Smooth muscle cell (in vitro differentiated cells): ENCODE data around the gene CXCL14. TPM values are rescaled to one million over a fixed set of nuclear protein-coding genes. Genes with fewer than 3 reads are reported as not detected.

ENCODE experiments used
- DNase-seq: peaks from one replicate; lab custom pipeline; 2025; ENCODE audit not compliant: unreplicated experiment; lab: John Stamatoyannopoulos, UW
- H2AFZ ChIP-seq: fragments of 200-600 bp; sonication (generic); 2 replicates; pipeline ENCODE4 v1.6.0; 2016; ENCODE audit warnings: antibody characterized with exemption, low read depth, mild to moderate bottlenecking
- H3F3A ChIP-seq: fragments of 200-600 bp; sonication (generic); 2 replicates; pipeline ENCODE4 v1.6.0; 2017; ENCODE audit warnings: antibody characterized with exemption, low read depth
- H3K27ac ChIP-seq: fragments of 200-600 bp; sonication (generic); 2 replicates; pipeline ENCODE4 v1.5.1; 2016; ENCODE audit warnings: low read depth, mild to moderate bottlenecking
- H3K27me3 ChIP-seq: fragments of 200-600 bp; sonication (generic); 2 replicates; pipeline ENCODE4 v1.6.1; 2016; ENCODE audit warnings: low read depth, mild to moderate bottlenecking
- H3K36me3 ChIP-seq: fragments of 200-600 bp; sonication (generic); 2 replicates; pipeline ENCODE4 v1.5.1; 2016; ENCODE audit warnings: low read depth
- H3K4me1 ChIP-seq: fragments of 200-600 bp; sonication (generic); 2 replicates; pipeline ENCODE4 v1.5.1; 2016; ENCODE audit warnings: low read depth
- H3K4me2 ChIP-seq: fragments of 200-600 bp; sonication (generic); 2 replicates; pipeline ENCODE4 v1.6.0; 2016; ENCODE audit warnings: mild to moderate bottlenecking
- H3K4me3 ChIP-seq: fragments of 200-600 bp; sonication (generic); 2 replicates; pipeline ENCODE4 v1.5.1; 2016; ENCODE audit warnings: mild to moderate bottlenecking
- H3K79me2 ChIP-seq: fragments of 200-600 bp; sonication (generic); 2 replicates; pipeline ENCODE4 v1.6.0; 2016; ENCODE audit warnings: low read depth, mild to moderate bottlenecking
- H3K9ac ChIP-seq: fragments of 200-600 bp; sonication (generic); 2 replicates; pipeline ENCODE4 v1.6.0; 2016; ENCODE audit warnings: low read depth
- H3K9me3 ChIP-seq: fragments of 200-600 bp; sonication (generic); replicated peaks from 2 replicates; pipeline ENCODE4 v1.5.1; 2016; ENCODE audit warnings: low read depth
- H4K20me1 ChIP-seq: fragments of 200-600 bp; sonication (generic); 2 replicates; pipeline ENCODE4 v1.6.0; 2016; ENCODE audit warnings: low read depth
- CTCF ChIP-seq: fragments of 200-600 bp; sonication (generic); IDR thresholded peaks from 2 replicates; pipeline ENCODE4 v1.5.1; 2017; ENCODE audit warnings: borderline replicate concordance, mild to moderate bottlenecking, antibody characterized with exemption; ENCODE audit not compliant: insufficient read depth, poor library complexity, severe bottlenecking
- WGBS: methylation state at CpG from one replicate; pipeline ENCODE4 v1.1.7; 2016; ENCODE audit warnings: low lambda C conversion rate; 5-methylcytosine and 5-hydroxymethylcytosine counted together
- polyA plus RNA-seq: library from polyadenylated mRNA; unstranded; fragments of >200 nt; fragmentation: Nextera tagmentation; extraction: Ambion mirVana; gene quantifications from 2 replicates; pipeline ENCODE4 v1.2.1, GENCODE V29; 2016
- total RNA-seq: library from RNA; depleted of rRNA; stranded (reverse); fragments of >200 nt; gene quantifications from 2 replicates; pipeline ENCODE4 v1.2.3, GENCODE V29; 2014

The CXCL14 gene
- total and polyA plus RNA-seq, 2 experiments from 2014 or later = 589 to 1,209 TPM

- Histone ChIP-seq H4K20me1 (no peaks in the 10 kb centered on the region), H3K4me1 (no peaks in the 10 kb centered on the region), H2AFZ (no peak overlapping the region), H3K27ac (no peak overlapping the region), H3K9me3 (no peaks in the 10 kb centered on the region), H3K4me3 (no peak overlapping the region), H3K27me3 (no peaks in the 10 kb centered on the region), H3K36me3 (no peaks in the 10 kb centered on the region), H3K79me2 (no peaks in the 10 kb centered on the region), H3F3A (no peaks in the 10 kb centered on the region), H3K4me2 (no peak overlapping the region), H3K9ac (no peak overlapping the region)
- no peak for DNase-seq
- WGBS = 74% methylated on average over 4 of the region's 4 CpGs
- no peak for TF ChIP-seq CTCF
These were observed 31.2 kb upstream of the CXCL14 start for GRCh38 chr5:135609981-135610380.

GRCh38 chr5:135608761-135609443, 30.1 kb upstream of the CXCL14 start:
- Histone ChIP-seq H3K4me2 (no peak overlapping the region), H3K4me3 (no peak overlapping the region), H3K27ac (no peak overlapping the region), H3K9ac (no peak overlapping the region), H3F3A (no peaks in the 10 kb centered on the region), H3K36me3 (no peaks in the 10 kb centered on the region), H4K20me1 (no peaks in the 10 kb centered on the region), H3K4me1 (no peaks in the 10 kb centered on the region), H3K79me2 (no peaks in the 10 kb centered on the region), H2AFZ (no peak overlapping the region), H3K9me3 (no peaks in the 10 kb centered on the region), H3K27me3 (no peaks in the 10 kb centered on the region)
- DNase-seq = no peak
- no peak for TF ChIP-seq CTCF
- WGBS = 96% methylated on average over 4 of the region's 4 CpGs

GRCh38 chr5:135608361-135608760, 29.6 kb upstream of the CXCL14 start:
- no peak overlapping the region for H3K9ac ChIP-seq
- H4K20me1 ChIP-seq = no peaks in the 10 kb centered on the region
- H3K79me2 ChIP-seq = no peaks in the 10 kb centered on the region
- no peaks in the 10 kb centered on the region for H3K27me3 ChIP-seq
- H3K27ac ChIP-seq = no peak overlapping the region
- no peak overlapping the region for H2AFZ ChIP-seq
- 86% methylated on average over 4 of the region's 4 CpGs for WGBS
- H3K4me2 ChIP-seq = no peak overlapping the region
- H3K4me3 ChIP-seq = no peak overlapping the region
- H3K4me1 ChIP-seq = peaks cover 3% of the 10 kb centered on the region
- TF ChIP-seq CTCF = no peak
- no peaks in the 10 kb centered on the region for H3K36me3 ChIP-seq
- H3F3A ChIP-seq = no peaks in the 10 kb centered on the region
- H3K9me3 ChIP-seq = no peaks in the 10 kb centered on the region
- no peak for DNase-seq

GRCh38 chr5:135606431-135606830, 27.6 kb upstream of the CXCL14 start:
- no peaks in the 10 kb centered on the region for H3K27me3 ChIP-seq
- H3K79me2 ChIP-seq = no peaks in the 10 kb centered on the region
- H3K9me3 ChIP-seq = no peaks in the 10 kb centered on the region
- no peak overlapping the region for H2AFZ ChIP-seq
- no peak overlapping the region for H3K4me2 ChIP-seq
- WGBS = 92% methylated on average over 2 of the region's 2 CpGs
- no peaks in the 10 kb centered on the region for H3K36me3 ChIP-seq
- no peak overlapping the region for H3K4me3 ChIP-seq
- no peak for DNase-seq
- H3K27ac ChIP-seq = no peak overlapping the region
- TF ChIP-seq CTCF = no peak
- peaks cover 10% of the 10 kb centered on the region for H3K4me1 ChIP-seq
- no peaks in the 10 kb centered on the region for H3F3A ChIP-seq
- no peaks in the 10 kb centered on the region for H4K20me1 ChIP-seq
- no peak overlapping the region for H3K9ac ChIP-seq
